NCI-H2196 (cell line): ENCODE results near the gene AHRR.
"Not testable (repeated sequence)": the region's sequence is repeated elsewhere in the genome, so short reads cannot be mapped to it uniquely, and the experiment has no call there.

Experiments used
- DNase-seq: peaks from one replicate; lab custom pipeline; 2025; ENCODE audit not compliant: unreplicated experiment; lab: John Stamatoyannopoulos, UW

AHRR gene

GRCh38 chr5:321230-321725 is at the start of gene AHRR:
TSS of gene AHRR (plus strand) at chr5:321714. CDS start at chr5:343903, 22,189 bp downstream.
- DNase-seq, result peak; percentile 74

GRCh38 chr5:271828-272167 is 49.7 kb upstream of the AHRR start:
- not testable (repeated sequence) for DNase-seq

- not testable (repeated sequence) for DNase-seq
Measured at GRCh38 chr5:273091-273490, 48.4 kb upstream of the AHRR start.

- DNase-seq, result not testable (repeated sequence)
Measured at GRCh38 chr5:273491-273890, 48.0 kb upstream of the AHRR start.

- not testable (repeated sequence) for DNase-seq
Measured at GRCh38 chr5:274346-274745, 47.2 kb upstream of the AHRR start.

- DNase-seq, result no peak
Measured at GRCh38 chr5:278646-279045, 42.9 kb upstream of the AHRR start.

GRCh38 chr5:279051-279665 is 42.4 kb upstream of the AHRR start:
- not testable (repeated sequence) for DNase-seq

GRCh38 chr5:285991-286557 is 35.4 kb upstream of the AHRR start:
- DNase-seq, result no peak

- not testable (repeated sequence) for DNase-seq
Measured at GRCh38 chr5:290200-290599, 31.3 kb upstream of the AHRR start.

GRCh38 chr5:291345-291744 is 30.2 kb upstream of the AHRR start:
- not testable (repeated sequence) for DNase-seq

- not testable (repeated sequence) for DNase-seq
Measured at GRCh38 chr5:294788-295187, 26.7 kb upstream of the AHRR start.

- peak; percentile 40 for DNase-seq
Measured at GRCh38 chr5:296207-296606, 25.3 kb upstream of the AHRR start.

- DNase-seq, result not testable (repeated sequence)
Measured at GRCh38 chr5:296954-297353, 24.6 kb upstream of the AHRR start.

- DNase-seq, result not testable (repeated sequence)
Measured at GRCh38 chr5:297448-297847, 24.1 kb upstream of the AHRR start.

GRCh38 chr5:297991-298736 is 23.4 kb upstream of the AHRR start:
- DNase-seq, result not testable (repeated sequence)

- DNase-seq, result no peak
Measured at GRCh38 chr5:298737-299125, 22.8 kb upstream of the AHRR start.

- DNase-seq, result not testable (repeated sequence)
Measured at GRCh38 chr5:299921-300320, 21.6 kb upstream of the AHRR start.

GRCh38 chr5:300691-301435 is 20.7 kb upstream of the AHRR start:
- not testable (repeated sequence) for DNase-seq

GRCh38 chr5:302416-302815 is 19.1 kb upstream of the AHRR start:
- DNase-seq, result peak; percentile 70

- no peak for DNase-seq
Measured at GRCh38 chr5:302966-303365, 18.5 kb upstream of the AHRR start.

GRCh38 chr5:303741-304140 is 17.8 kb upstream of the AHRR start:
- DNase-seq, result not testable (repeated sequence)
